SKM-1 treated with dmso at 0.1 percent for 144 hours (cell line): ENCODE data around the gene FHOD3.

ENCODE experiments used
- DNase-seq: peaks from one replicate; lab custom pipeline; 2025; ENCODE audit not compliant: unreplicated experiment; lab: John Stamatoyannopoulos, UW

Gene FHOD3

GRCh38 chr18:36295880-36296301, 1.6 kb upstream of the FHOD3 start:
- DNase-seq, result no peak

- no peak for DNase-seq
Observed at GRCh38 chr18:36296650-36297416, 680 bp upstream of the FHOD3 start.

GRCh38 chr18:36298126-36298741, 721 bp downstream of the FHOD3 start:
- DNase-seq, result no peak

GRCh38 chr18:36299015-36299414, 1.5 kb downstream of the FHOD3 start:
- no peak for DNase-seq

GRCh38 chr18:36300211-36300610, 2.7 kb downstream of the FHOD3 start:
- no peak for DNase-seq

- no peak for DNase-seq
Observed at GRCh38 chr18:36301884-36302283, 4.4 kb downstream of the FHOD3 start.

- DNase-seq, result no peak
Observed at GRCh38 chr18:36302676-36303075, 5.2 kb downstream of the FHOD3 start.

GRCh38 chr18:36303211-36303844, 5.8 kb downstream of the FHOD3 start:
- DNase-seq, result no peak

- DNase-seq, result no peak
Observed at GRCh38 chr18:36304723-36305122, 7.2 kb downstream of the FHOD3 start.

GRCh38 chr18:36305375-36305774, 7.9 kb downstream of the FHOD3 start:
- DNase-seq, result no peak

- DNase-seq, result no peak
Observed at GRCh38 chr18:36307513-36307912, 10.0 kb downstream of the FHOD3 start.

GRCh38 chr18:36308711-36309435, 11.4 kb downstream of the FHOD3 start:
- DNase-seq, result no peak

- DNase-seq, result no peak
Observed at GRCh38 chr18:36309436-36310391, 12.2 kb downstream of the FHOD3 start.

- DNase-seq, result no peak
Observed at GRCh38 chr18:36311026-36311570, 13.6 kb downstream of the FHOD3 start.

- no peak for DNase-seq
Observed at GRCh38 chr18:36312806-36313395, 15.4 kb downstream of the FHOD3 start.

GRCh38 chr18:36314098-36314497, 16.6 kb downstream of the FHOD3 start:
- no peak for DNase-seq

- no peak for DNase-seq
Observed at GRCh38 chr18:36314754-36315153, 17.2 kb downstream of the FHOD3 start.

- DNase-seq, result no peak
Observed at GRCh38 chr18:36315736-36316135, 18.2 kb downstream of the FHOD3 start.

- no peak for DNase-seq
Observed at GRCh38 chr18:36316246-36316645, 18.7 kb downstream of the FHOD3 start.
